BJ (cell line): ENCODE data around the gene CBX2. TPM values are rescaled to one million over a fixed set of nuclear protein-coding genes. Genes with fewer than 3 reads are reported as not detected.

Source experiments
- CTCF ChIA-PET: fragments of 350-600 bp; formaldehyde crosslinking; extraction: SDS; loops from one replicate; lab custom pipeline; 2021; ENCODE audit warnings: antibody characterized with exemption, inconsistent platforms; lab: Yijun Ruan, JAX
- POLR2A ChIA-PET: fragments of 300-600 bp; sonication (Branson Sonifier 250); formaldehyde crosslinking; extraction: SDS; loops from one replicate; lab custom pipeline; 2021; ENCODE audit warnings: antibody characterized with exemption; lab: Charles Lee
- DNase-seq: peaks from one replicate; pipeline ENCODE4 v3.0.0-alpha.2; 2011; ENCODE audit warnings: low read depth
- H3K27me3 ChIP-seq: 2 replicates; pipeline ENCODE4 v1.6.0; 2011; ENCODE audit warnings: low read length; ENCODE audit not compliant: control insufficient read depth, insufficient read depth
- H3K36me3 ChIP-seq: 2 replicates; pipeline ENCODE4 v1.5.1; 2011; ENCODE audit warnings: low read length; ENCODE audit not compliant: control insufficient read depth, insufficient read depth
- H3K4me3 ChIP-seq: 2 replicates; pipeline ENCODE4 v1.5.1; 2011; ENCODE audit warnings: low read depth, mild to moderate bottlenecking, control low read depth, low read length
- polyA plus RNA-seq: library from polyadenylated mRNA; depleted of rRNA; stranded (reverse); fragments of >200 nt; gene quantifications from 2 replicates; pipeline ENCODE4 v1.2.3, GENCODE V29; 2011
- TF ChIP-seq, protein P1 (sequence below): IDR thresholded peaks from 2 replicates; pipeline ENCODE4 v1.5.1; 2011; ENCODE audit warnings: low read depth, mild to moderate bottlenecking, control low read depth, inconsistent platforms, low read length, moderate library complexity; ENCODE audit not compliant: insufficient read depth

The CBX2 gene
- polyA plus RNA-seq, 1 experiment: 1.5 TPM

DNA sequence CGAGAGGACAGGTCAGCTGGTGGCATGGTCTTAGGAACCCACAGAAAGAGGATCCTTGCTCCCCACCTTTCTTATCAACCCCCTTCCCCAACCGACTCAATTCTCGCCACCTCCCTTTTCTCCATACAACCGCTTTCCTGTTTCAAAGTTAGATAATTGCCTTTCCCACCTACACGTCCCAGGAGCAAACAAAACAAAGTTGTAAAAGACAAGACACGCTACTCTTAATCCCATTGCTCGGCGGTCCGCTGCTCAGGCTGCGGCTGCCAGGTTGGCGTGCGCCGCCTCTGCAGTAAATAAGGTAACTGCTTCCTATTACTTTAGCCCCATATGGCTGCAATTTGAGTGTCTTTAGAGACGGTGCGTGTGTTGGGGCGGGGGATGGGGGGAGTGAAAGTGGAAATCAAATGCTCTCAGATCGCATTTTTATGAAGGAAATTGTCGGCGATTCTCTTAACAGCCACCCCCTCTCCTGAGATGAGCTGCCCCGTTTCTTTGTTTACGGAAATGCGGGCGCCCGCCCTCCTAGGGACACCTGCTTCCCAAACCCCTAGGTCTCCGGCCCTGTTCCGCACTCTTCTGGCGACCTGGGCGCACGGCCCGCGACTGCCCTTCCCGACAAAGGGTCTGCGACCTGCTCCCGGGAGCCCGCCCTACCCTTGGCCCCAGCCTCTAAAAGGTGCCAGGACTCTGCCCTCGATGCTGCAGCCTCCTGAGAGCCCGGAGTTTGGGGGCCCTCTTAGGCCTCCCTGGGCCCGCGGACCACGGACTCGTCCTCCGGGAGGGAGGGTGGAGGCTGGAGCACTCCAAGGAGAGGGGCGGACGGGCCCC is 22.6 kb downstream of the CBX2 start:
- TF ChIP-seq, protein P1, sequence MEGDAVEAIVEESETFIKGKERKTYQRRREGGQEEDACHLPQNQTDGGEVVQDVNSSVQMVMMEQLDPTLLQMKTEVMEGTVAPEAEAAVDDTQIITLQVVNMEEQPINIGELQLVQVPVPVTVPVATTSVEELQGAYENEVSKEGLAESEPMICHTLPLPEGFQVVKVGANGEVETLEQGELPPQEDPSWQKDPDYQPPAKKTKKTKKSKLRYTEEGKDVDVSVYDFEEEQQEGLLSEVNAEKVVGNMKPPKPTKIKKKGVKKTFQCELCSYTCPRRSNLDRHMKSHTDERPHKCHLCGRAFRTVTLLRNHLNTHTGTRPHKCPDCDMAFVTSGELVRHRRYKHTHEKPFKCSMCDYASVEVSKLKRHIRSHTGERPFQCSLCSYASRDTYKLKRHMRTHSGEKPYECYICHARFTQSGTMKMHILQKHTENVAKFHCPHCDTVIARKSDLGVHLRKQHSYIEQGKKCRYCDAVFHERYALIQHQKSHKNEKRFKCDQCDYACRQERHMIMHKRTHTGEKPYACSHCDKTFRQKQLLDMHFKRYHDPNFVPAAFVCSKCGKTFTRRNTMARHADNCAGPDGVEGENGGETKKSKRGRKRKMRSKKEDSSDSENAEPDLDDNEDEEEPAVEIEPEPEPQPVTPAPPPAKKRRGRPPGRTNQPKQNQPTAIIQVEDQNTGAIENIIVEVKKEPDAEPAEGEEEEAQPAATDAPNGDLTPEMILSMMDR: no peak
- no peak overlapping the region for H3K4me3 ChIP-seq
- ChIA-PET CTCF (interaction anchor here (1.4 kb wide), 1 partner anchor 55 kb away, joined by 3 read pairs; no protein-coding TSS in a partner anchor), POLR2A (no interaction called here)
- no peak for DNase-seq
- no peaks in the 10 kb centered on the region for H3K36me3 ChIP-seq
- peaks cover 65% of the 10 kb centered on the region for H3K27me3 ChIP-seq

DNA sequence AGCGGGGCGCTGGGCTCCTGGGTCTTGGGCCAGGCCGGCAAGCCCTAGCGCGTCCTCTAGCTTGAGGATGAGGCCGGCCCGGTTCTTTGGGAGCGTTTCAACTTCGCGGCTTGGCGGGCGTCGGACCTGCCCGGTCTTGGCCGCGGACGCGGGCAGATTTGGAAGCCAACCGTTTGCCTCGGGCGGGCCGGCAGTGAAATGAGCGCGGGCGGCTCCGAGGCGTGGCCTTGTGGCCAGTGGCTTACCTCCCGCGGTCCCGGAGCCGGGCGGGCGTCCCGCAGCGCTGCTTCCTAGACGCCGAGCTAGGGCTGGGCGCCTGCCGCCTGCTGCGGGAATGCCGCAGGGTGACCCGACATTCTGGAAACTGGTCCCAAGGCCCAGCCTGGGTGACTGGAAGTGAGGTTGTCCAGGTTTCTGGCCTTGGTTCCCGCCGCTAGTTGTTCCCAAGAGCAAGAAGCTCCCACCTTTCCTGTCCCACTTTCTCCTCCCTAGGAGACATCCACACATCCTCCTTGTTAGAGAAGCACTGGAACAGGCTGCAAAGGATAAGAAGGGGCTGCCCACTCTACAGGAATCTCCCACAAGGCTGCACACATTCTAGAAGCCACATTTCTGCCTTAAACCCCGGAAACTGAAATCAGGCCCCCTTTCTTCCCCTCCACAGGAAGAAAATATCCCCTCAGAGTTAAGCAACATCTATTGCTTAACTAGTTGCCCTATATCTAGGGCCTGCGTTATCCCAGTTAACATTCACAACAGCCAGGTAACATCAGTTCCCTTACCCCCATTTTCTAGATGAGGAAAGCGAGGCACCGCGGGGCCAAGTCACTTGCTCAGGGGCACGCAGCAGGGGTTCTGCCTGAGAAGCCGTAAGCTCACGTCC is 23.4 kb downstream of the CBX2 start:
- Histone ChIP-seq H3K36me3 (no peaks in the 10 kb centered on the region), H3K4me3 (no peak overlapping the region), H3K27me3 (peaks cover 72% of the 10 kb centered on the region)
- no peak for DNase-seq
- TF ChIP-seq, protein P1: no peak
- CTCF ChIA-PET: interaction anchor here (1.4 kb wide), 1 partner anchor 38 kb away, joined by 3 read pairs; the partner anchor contains the start of gene CBX4
- POLR2A ChIA-PET: no interaction called here

DNA sequence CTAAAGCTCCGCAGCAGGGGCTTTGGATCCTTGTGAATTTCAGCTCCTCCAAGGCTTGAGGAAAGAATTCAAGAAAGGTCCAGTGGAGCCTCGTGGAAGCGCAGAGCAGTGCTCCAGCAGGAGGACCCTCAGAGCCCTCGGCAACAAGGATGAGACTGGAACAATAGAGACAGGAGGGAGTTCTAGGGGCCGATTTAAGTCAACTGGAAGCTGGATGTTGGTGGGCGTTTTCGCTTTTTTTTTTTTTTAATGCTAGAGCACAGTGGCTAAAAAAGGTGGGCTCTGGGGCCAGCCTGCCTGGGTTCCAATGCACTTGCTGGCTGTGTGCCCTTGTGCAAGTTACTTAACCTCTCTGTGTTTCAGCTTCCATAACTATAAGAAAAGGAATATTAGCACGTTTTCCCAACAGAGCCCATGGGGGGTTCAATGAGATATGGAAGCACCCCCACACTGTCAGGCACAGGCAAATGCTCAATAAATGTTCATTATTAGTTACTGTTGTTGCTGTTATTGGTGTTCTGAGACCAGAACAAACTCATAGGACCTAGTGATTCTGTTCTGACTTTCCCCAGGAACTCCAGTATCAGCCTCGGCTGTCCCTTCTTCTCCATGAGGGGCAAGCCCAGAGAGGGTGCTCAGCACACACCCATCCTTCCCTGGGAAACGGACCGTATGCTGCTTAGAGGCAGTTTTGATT is 24.2 kb downstream of the CBX2 start:
- CTCF ChIA-PET: interaction anchor here (1.4 kb wide), 1 partner anchor 37 kb away, joined by 3 read pairs; the partner anchor contains the start of gene CBX4

DNA sequence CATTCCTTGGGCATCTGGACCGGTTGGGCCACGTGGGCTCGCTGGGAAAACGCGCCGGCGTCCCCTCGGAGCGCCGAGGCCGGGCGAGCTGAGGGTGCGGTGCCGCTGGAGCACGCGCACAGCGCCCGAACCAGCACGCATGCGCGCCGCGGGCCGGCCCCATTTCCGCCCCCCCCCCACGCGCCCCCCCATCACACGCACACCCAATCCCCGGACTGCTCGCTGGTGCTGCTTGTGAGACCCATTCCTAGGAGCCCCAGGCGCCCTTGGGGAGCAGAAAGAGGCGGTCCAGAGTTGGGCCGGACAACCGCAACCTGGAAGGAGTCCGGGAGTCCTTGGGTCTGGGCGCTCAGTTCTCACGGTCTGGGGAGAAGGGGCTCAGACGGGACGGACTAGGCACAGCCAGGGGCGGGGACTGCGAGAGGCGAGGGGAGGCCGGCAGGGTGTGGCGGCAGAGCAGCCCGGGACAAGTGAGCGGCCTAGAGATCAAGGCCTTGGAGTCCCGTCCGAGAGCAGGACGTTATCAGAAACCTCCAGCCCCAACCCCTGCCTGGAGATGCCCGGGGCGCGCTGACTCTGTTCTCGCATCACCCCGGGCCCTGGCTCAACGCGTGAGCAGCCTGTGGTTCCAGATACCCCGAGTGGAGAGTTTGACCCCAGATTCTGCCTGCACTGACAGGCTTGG is 24.9 kb downstream of the CBX2 start:
- peaks cover 87% of the 10 kb centered on the region for H3K27me3 ChIP-seq
- DNase-seq: no peak
- CTCF ChIA-PET: no interaction called here
- no peaks in the 10 kb centered on the region for H3K36me3 ChIP-seq
- POLR2A ChIA-PET: interaction anchor here (0.6 kb wide), 1 partner anchor 39 kb away, joined by 4 read pairs; no protein-coding TSS in a partner anchor
- TF ChIP-seq, protein P1: no peak
- no peak overlapping the region for H3K4me3 ChIP-seq

More for the DNA sequence above, 24.2 kb downstream of the CBX2 start:
- POLR2A ChIA-PET: no interaction called here
- Histone ChIP-seq H3K27me3 (peaks cover 80% of the 10 kb centered on the region), H3K4me3 (no peak overlapping the region), H3K36me3 (no peaks in the 10 kb centered on the region)
- TF ChIP-seq, protein P1: no peak
- DNase-seq: no peak
